GM19023 (cell line): ENCODE measurements around the gene SERINC4.

Source experiments
- ATAC-seq: cut with Tn5 transposase; IDR thresholded peaks from one replicate; pipeline ENCODE4 v1.9.1; 2021; ENCODE audit warnings: mild to moderate bottlenecking, moderate library complexity; ENCODE audit not compliant: unreplicated experiment

The SERINC4 gene

GRCh38 chr15:43763819-43764446, 36.1 kb downstream of the SERINC4 start:
- ATAC-seq = no peak

- ATAC-seq = no peak
Observed at GRCh38 chr15:43762824-43763223, 37.2 kb downstream of the SERINC4 start.

- no peak for ATAC-seq
Observed at GRCh38 chr15:43751885-43752284, 48.1 kb downstream of the SERINC4 start.

GRCh38 chr15:43749690-43750345, 50.2 kb downstream of the SERINC4 start:
- ATAC-seq = peak; percentile 34

- ATAC-seq = no peak
Observed at GRCh38 chr15:43748376-43748775, 51.6 kb downstream of the SERINC4 start.

GRCh38 chr15:43746903-43747309, 53.1 kb downstream of the SERINC4 start:
- peak; percentile 11 for ATAC-seq

GRCh38 chr15:43746245-43746902, 53.6 kb downstream of the SERINC4 start, which contains the start of gene PDIA3:
Gene PDIA3 (plus strand): TSS chr15:43746438. CDS start chr15:43746540, 102 bp downstream.
- ATAC-seq = peak; percentile 82
